GM12874 (cell line): ENCODE results near the gene MYBPC2.

Experiments used
- TF ChIP-seq, protein P1 (sequence below): IDR thresholded peaks from 2 replicates; pipeline ENCODE4 v1.5.1; 2011; ENCODE audit warnings: low read depth, mild to moderate bottlenecking, control low read depth, low read length, moderate library complexity; ENCODE audit not compliant: insufficient read depth

Gene MYBPC2

DNA sequence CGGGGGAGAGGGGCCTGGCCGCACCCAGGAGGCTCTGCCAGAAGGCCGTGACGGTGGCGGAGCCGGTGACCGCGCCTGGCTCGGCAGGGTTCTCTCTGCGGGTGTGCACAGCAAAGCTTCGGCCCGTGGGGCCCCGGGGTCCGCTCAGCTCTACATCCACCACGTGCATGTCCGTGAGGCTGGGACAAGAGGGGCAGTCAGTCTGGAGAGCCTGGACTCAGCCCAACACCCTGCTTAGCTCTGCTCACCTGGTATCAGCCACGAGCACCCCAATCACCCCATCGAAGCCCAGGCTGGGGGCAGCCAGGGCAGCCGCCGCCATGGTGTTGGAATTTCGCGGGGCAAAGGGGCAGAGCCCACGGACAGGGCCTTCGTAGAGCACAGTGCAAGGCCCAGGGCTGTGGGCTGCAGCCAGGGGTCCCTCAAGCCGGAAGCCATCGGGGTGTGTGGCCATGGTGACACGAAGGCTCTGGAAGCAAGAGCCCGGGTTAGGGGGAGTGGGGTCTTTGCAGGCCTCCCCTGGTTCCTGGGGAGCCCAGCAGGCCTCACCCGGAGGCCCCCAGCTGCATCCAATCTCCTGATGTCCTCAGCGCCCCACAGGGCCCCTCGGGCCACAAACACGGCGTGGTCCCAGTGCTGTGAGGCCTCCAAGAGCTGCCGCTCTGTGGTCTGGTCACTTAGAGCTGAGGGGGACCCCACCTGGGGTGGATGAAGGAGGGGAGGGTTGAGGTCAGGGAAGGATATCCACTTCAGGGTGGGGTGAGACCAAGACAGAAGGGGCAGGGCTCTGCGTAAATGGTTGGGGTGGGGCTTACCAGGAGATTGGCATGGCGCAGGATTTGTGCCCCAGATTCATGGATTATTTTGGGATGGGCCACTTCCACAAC is 79.7 kb downstream of the MYBPC2 start:
- TF ChIP-seq, protein P1, sequence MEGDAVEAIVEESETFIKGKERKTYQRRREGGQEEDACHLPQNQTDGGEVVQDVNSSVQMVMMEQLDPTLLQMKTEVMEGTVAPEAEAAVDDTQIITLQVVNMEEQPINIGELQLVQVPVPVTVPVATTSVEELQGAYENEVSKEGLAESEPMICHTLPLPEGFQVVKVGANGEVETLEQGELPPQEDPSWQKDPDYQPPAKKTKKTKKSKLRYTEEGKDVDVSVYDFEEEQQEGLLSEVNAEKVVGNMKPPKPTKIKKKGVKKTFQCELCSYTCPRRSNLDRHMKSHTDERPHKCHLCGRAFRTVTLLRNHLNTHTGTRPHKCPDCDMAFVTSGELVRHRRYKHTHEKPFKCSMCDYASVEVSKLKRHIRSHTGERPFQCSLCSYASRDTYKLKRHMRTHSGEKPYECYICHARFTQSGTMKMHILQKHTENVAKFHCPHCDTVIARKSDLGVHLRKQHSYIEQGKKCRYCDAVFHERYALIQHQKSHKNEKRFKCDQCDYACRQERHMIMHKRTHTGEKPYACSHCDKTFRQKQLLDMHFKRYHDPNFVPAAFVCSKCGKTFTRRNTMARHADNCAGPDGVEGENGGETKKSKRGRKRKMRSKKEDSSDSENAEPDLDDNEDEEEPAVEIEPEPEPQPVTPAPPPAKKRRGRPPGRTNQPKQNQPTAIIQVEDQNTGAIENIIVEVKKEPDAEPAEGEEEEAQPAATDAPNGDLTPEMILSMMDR, result no peak

DNA sequence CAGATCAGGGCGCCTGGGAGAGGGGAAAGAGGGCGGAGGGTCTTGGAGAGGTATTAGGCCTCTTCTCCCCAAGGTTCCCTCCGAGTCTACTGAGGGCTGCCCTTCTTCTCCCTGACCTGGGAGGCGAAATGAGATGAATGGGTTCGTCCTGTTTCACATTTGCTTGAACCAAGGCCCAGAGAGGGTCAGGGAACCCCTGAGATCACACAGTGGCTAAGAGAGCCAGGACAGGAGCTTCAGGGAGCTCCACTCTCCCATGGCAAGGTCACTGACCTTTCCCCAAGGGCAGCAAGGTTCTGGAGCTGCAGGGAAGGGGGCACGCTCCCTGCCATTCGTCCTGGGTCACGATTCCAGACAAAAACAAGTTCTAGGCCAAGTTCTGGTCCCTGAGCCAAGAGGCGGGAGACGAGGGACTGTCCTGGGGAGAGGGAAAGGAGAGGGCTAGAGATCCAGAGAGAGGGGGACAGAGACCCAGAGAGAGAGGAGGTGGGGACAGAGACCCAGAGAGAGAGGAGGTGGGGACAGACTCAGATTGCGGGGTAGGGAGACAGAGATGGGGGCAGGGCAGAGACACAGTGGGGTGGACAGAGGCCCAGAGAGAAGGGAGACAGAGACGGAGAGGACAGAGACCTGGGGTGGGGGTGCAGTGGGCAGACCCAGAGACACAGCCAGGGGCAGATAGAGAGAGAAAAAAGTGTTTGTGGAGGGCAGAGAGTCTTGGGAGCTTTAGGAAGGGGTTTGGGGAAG is 80.5 kb downstream of the MYBPC2 start:
- TF ChIP-seq, protein P1, result no peak

DNA sequence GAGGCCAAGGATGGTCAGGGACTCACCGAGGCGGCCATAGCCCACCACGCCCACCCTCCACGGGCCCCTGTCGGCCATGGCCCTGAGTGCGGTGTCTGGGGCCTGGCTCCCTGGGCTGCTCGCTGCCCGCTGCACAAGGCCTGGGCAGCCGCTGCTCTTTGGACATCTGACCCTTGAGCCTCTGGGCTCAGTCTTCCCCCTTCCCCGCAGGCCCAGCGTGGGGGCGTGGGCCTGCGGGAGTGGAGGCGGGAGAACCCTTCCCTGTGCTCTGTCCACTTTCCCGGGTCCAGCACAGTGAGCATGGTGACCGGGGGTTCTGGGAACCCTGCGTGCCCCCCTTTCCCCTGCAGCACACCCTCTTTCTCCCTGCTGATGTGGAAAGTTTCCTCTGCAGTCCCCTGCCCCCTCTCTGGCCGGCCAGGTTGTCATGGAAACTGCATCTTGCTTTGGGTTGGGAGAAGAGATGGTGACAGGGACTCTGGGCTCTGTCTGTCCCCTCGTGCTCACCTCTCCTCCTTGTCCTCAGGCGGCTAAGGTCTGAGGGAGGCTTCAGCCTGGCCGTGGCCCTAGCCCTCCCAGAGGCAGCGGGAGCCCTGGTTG is 81.2 kb downstream of the MYBPC2 start, which contains the start of gene ASPDH:
ASPDH (minus strand) TSS at position 168 of the 600 bp plus-strand sequence; CDS start at position 78, 90 bp downstream.
- TF ChIP-seq, protein P1, result no peak

DNA sequence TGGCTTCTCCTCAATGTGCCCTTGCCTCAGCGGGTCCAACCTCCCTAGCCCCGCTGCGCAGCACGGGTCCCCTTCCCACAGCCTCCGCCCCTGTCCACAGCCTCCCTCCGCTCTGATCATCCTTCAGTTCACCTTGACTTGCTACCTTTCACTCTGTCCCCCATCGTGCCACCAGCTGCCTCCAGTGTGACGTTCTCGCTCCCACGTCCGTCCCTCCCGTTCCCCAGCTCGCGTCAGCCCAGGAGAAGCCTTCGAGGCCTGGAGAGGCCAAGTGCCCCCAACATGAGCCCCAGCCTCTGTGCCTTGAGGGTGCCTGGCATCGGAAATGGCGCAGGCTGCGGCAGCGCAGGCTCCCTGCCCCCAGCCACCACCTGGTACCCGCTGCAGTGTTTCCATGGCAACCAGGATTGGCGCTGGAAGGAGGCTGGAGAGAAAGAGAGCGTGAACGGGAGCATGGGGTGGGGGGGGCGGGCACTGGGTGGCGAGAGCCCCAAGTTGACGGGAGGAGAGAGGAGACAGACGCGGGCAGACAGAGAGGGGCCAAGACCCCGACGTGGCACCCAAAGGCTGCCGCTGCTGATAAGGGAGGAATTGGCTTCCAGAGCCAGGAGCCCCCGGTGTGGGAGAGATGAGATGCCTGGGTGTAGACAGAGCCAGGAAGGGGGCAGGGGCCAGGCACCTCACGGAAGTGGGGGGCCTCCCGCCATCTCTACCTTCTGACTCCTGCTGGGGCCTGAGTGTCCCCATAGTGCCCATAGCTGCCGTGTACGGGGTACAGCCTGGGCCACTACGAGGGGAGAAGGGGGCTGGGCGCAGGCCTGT is 81.9 kb downstream of the MYBPC2 start:
- TF ChIP-seq, protein P1, result no peak

DNA sequence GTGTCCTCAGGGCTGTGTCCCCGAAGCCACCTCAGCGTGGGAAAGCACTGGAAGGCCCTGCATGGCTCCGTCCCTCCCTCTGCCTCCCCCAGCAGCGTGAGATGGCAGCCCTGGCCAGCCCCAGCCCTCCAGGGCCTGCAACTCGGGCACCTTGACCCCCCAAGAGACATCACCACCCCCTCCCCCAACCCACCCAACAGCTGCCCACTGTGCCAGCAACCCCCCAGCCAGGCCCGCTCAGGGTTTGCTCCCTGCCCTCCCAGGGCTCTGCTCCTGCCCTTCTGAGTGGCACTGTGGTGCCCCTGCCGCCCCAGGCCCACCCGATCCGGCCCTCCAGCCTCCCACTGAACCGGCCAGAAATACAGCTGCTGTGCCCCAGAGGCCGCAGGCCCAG is 82.5 kb downstream of the MYBPC2 start:
- TF ChIP-seq, protein P1, result no peak
